NT2/D1 (cell line): Measurements from ENCODE around the gene RNF214.

Experiments used
- SUZ12 ChIP-seq: IDR thresholded peaks from 2 replicates; pipeline ENCODE4 v1.6.1; 2011; ENCODE audit not compliant: insufficient read length, insufficient read depth; ENCODE audit errors: extremely low read depth
- YY1 ChIP-seq: IDR thresholded peaks from 2 replicates; pipeline ENCODE4 v1.6.1; 2011; ENCODE audit not compliant: insufficient read length, insufficient read depth
- ZNF274 ChIP-seq: IDR thresholded peaks from 2 replicates; pipeline ENCODE4 v1.6.1; 2011; ENCODE audit warnings: mild to moderate bottlenecking, low read depth, low read length

GRCh38 chr11:117186431-117186761 is 46.1 kb upstream of the RNF214 start:
- TF ChIP-seq SUZ12 (no peak), ZNF274 (no peak), YY1 (no peak)
